SK-N-SH treated with all-trans-retinoic acid at 6 μM for 48 hours (cell line): ENCODE data around the gene C1orf141.
"Not testable (repeated sequence)": the region's sequence is repeated elsewhere in the genome, so short reads cannot be mapped to it uniquely, and the experiment has no call there.

Experiments
- ATAC-seq: fragments of 200-7000 bp; cut with Tn5 transposase; 3 replicates; pipeline ENCODE4 v1.9.1; 2020; ENCODE audit warnings: mild to moderate bottlenecking, moderate library complexity
- CREB5 ChIP-seq: fragments of 250-450 bp; sonication (Bioruptor Pico); IDR thresholded peaks from 2 replicates; pipeline ENCODE4 v1.5.1; 2020; ENCODE audit warnings: low read depth, mild to moderate bottlenecking, moderate library complexity
- CSDC2 ChIP-seq: fragments of 250-450 bp; sonication (Bioruptor Pico); IDR thresholded peaks from 2 replicates; pipeline ENCODE4 v1.5.0; 2020; ENCODE audit warnings: mild to moderate bottlenecking, moderate library complexity
- CSRNP3 ChIP-seq: fragments of 250-450 bp; sonication (Bioruptor Pico); IDR thresholded peaks from 2 replicates; pipeline ENCODE4 v1.5.1; 2021; ENCODE audit warnings: mild to moderate bottlenecking, moderate library complexity
- ISL1 ChIP-seq: fragments of 250-450 bp; sonication (Bioruptor Pico); IDR thresholded peaks from 2 replicates; pipeline ENCODE4 v2.1.2; 2022; ENCODE audit warnings: mild to moderate bottlenecking, moderate library complexity
- OSR1 ChIP-seq: fragments of 250-450 bp; sonication (Bioruptor Pico); IDR thresholded peaks from 2 replicates; pipeline ENCODE4 v1.8.0; 2022; ENCODE audit warnings: moderate library complexity, mild to moderate bottlenecking, inconsistent platforms
- PATZ1 ChIP-seq: fragments of 250-450 bp; sonication (Bioruptor Pico); IDR thresholded peaks from 2 replicates; pipeline ENCODE4 v1.8.0; 2020; ENCODE audit warnings: mild to moderate bottlenecking, moderate library complexity, borderline replicate concordance
- POU6F1 ChIP-seq: fragments of 250-450 bp; sonication (Bioruptor Pico); IDR thresholded peaks from 2 replicates; pipeline ENCODE4 v1.8.0; 2021; ENCODE audit warnings: low read depth, mild to moderate bottlenecking, moderate library complexity, borderline replicate concordance
- PPARA ChIP-seq: fragments of 250-450 bp; sonication (Bioruptor Pico); IDR thresholded peaks from 2 replicates; pipeline ENCODE4 v1.5.0; 2020; ENCODE audit warnings: mild to moderate bottlenecking, borderline replicate concordance
- RARB ChIP-seq: fragments of 250-450 bp; sonication (Bioruptor Pico); IDR thresholded peaks from 2 replicates; pipeline ENCODE4 v1.8.0; 2021; ENCODE audit warnings: mild to moderate bottlenecking, moderate library complexity
- SNAI2 ChIP-seq: fragments of 250-450 bp; sonication (Bioruptor Pico); IDR thresholded peaks from 2 replicates; pipeline ENCODE4 v1.5.0; 2020; ENCODE audit warnings: mild to moderate bottlenecking, moderate library complexity
- TCF4 ChIP-seq: fragments of 250-450 bp; sonication (Bioruptor Pico); IDR thresholded peaks from 2 replicates; pipeline ENCODE4 v1.8.0; 2021; ENCODE audit warnings: mild to moderate bottlenecking, moderate library complexity, borderline replicate concordance
- TSHZ2 ChIP-seq: fragments of 250-450 bp; sonication (Bioruptor Pico); IDR thresholded peaks from 2 replicates; pipeline ENCODE4 v1.5.0; 2020; ENCODE audit warnings: mild to moderate bottlenecking, moderate library complexity
- ZC3H10 ChIP-seq: fragments of 250-450 bp; sonication (Bioruptor Pico); IDR thresholded peaks from 2 replicates; pipeline ENCODE4 v1.5.1; 2021; ENCODE audit warnings: mild to moderate bottlenecking, moderate library complexity
- ZFP3 ChIP-seq: fragments of 250-450 bp; sonication (Bioruptor Pico); IDR thresholded peaks from 2 replicates; pipeline ENCODE4 v1.5.0; 2020; ENCODE audit warnings: mild to moderate bottlenecking, moderate library complexity
- ZFP30 ChIP-seq: fragments of 450-650 bp; formaldehyde crosslinking; IDR thresholded peaks from 2 replicates; pipeline ENCODE4 v1.5.0; 2022; ENCODE audit warnings: mild to moderate bottlenecking, moderate library complexity
- ZNF565 ChIP-seq: fragments of 450-650 bp; formaldehyde crosslinking; conservative IDR thresholded peaks from 2 replicates; pipeline ENCODE4 v1.5.0; 2020; ENCODE audit warnings: low read depth, mild to moderate bottlenecking, moderate library complexity
- ZNF70 ChIP-seq: fragments of 450-650 bp; formaldehyde crosslinking; IDR thresholded peaks from 2 replicates; pipeline ENCODE4 v1.5.0; 2020; ENCODE audit warnings: mild to moderate bottlenecking, moderate library complexity
- ZNF8 ChIP-seq: fragments of 450-650 bp; formaldehyde crosslinking; IDR thresholded peaks from 2 replicates; pipeline ENCODE4 v1.5.0; 2020; ENCODE audit warnings: mild to moderate bottlenecking, moderate library complexity

C1orf141 gene

GRCh38 chr1:67084765-67085318, 49.9 kb downstream of the C1orf141 start:
- ATAC-seq, result no peak
- TF ChIP-seq ZFP3 (CRISPR knock-in tag), result no peak
- no peak for TF ChIP-seq PPARA (CRISPR knock-in tag)
- no peak for TF ChIP-seq SNAI2
- TF ChIP-seq OSR1 (CRISPR knock-in tag), result no peak
- no peak for TF ChIP-seq CREB5 (CRISPR knock-in tag)
- no peak for TF ChIP-seq ISL1 (CRISPR knock-in tag)

GRCh38 chr1:67078291-67078690, 56.5 kb downstream of the C1orf141 start:
- TF ChIP-seq POU6F1, result no peak
- TF ChIP-seq ZC3H10, result no peak
- no peak for ATAC-seq

GRCh38 chr1:67077593-67077992, 57.2 kb downstream of the C1orf141 start:
- no peak for ATAC-seq
- no peak for TF ChIP-seq POU6F1
- no peak for TF ChIP-seq TSHZ2 (CRISPR knock-in tag)
- TF ChIP-seq ZNF8 (CRISPR knock-in tag), result no peak
- no peak for TF ChIP-seq PATZ1 (CRISPR knock-in tag)
- no peak for TF ChIP-seq CSRNP3
- no peak for TF ChIP-seq SNAI2
- TF ChIP-seq ISL1 (CRISPR knock-in tag), result no peak
- TF ChIP-seq ZFP3 (CRISPR knock-in tag), result no peak
- TF ChIP-seq ZC3H10, result no peak
- TF ChIP-seq OSR1 (CRISPR knock-in tag), result no peak
- no peak for TF ChIP-seq ZNF70 (CRISPR knock-in tag)
- no peak for TF ChIP-seq TCF4
- TF ChIP-seq RARB (CRISPR knock-in tag), result no peak
- no peak for TF ChIP-seq CSDC2 (CRISPR knock-in tag)
- TF ChIP-seq ZFP30 (CRISPR knock-in tag), result no peak
- TF ChIP-seq ZNF565 (CRISPR knock-in tag), result no peak

GRCh38 chr1:67072749-67073148, 62.0 kb downstream of the C1orf141 start:
- no peak for ATAC-seq
- TF ChIP-seq PPARA (CRISPR knock-in tag), result no peak
- no peak for TF ChIP-seq TCF4
- TF ChIP-seq POU6F1, result no peak
- TF ChIP-seq ISL1 (CRISPR knock-in tag), result no peak
- no peak for TF ChIP-seq ZNF565 (CRISPR knock-in tag)
- TF ChIP-seq OSR1 (CRISPR knock-in tag), result no peak
- TF ChIP-seq ZFP3 (CRISPR knock-in tag), result no peak

- ATAC-seq, result not testable (repeated sequence)
Measured at GRCh38 chr1:67067655-67068054, 67.1 kb downstream of the C1orf141 start.
